C1 segment of cervical spinal cord (tissue), 14 donors: ENCODE results near the gene NEBL.

Experiments
- DNase-seq, 14 donors: peaks; one replicate each; lab custom pipeline; 2025; lab: John Stamatoyannopoulos, UW

NEBL gene

DNA sequence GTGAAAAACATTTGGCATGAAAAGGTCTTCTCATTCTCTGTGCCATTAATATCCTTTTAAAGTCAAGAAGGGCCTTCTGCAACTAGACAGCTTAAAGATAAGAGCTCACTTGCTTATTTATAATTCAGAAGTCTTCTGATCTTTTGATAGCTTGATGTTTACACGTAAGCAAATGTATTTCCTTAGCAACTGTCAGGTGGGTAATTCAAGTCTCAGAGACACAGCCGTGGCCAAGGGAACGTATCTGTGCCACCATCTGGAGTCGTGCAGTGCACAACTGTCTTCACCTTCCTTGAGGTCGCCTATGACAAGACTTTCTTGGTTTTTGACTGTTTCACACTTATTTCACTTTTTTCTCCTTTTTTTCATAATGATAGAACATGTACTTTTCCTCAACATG lies 4.0 kb upstream of the NEBL start:
- no peak for DNase-seq

DNA sequence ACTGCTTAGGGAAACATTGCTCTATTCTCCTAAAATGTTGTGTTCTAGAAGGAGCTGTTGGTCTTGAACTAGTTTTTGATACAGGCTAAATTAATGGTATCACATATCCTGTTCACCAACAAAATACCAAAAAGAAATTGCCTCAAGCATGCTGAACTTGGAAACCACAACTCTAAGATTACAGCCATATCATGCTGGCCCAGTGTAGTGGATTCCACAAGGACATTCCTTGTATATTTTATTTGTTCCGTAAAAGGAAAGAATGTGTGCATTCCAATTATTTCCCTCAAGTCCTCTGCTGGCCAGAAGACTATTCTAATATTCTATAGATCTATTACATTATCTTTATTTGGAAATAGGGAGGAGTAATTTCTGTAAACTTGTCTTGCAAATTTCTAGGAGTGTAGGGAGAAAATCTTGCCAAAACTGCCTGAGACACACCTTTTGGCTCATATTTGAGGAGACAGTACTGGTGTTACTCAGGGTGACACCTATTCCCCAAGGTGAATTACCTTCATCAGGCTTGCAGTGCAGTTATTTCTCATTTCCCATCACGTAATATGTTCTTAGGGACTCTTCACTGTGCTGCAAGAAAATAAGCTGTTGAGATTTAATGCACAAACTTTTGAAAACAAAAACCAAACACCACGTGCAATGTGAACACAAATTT lies 1.9 kb upstream of the NEBL start:
- no peak for DNase-seq

DNA sequence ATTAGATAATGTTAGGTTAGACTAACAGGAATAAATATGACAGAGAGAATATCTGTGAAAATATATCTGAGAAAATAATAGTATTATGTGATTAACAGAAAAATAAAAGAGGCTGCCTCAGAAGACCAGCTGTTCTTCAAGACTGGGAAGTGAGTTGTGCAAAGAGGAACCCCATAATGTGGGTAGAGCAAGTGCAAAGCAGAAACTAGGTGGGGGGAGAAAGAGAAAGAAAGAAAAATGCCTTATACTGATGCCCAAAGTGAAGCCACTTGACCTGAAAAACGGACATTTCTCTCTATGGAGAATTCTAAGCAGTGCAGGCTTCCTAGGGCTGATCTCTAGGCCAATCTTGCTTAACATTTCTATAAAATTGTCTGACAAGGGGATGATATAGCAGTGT lies 3.8 kb downstream of the NEBL start:
- DNase-seq = no peak

DNA sequence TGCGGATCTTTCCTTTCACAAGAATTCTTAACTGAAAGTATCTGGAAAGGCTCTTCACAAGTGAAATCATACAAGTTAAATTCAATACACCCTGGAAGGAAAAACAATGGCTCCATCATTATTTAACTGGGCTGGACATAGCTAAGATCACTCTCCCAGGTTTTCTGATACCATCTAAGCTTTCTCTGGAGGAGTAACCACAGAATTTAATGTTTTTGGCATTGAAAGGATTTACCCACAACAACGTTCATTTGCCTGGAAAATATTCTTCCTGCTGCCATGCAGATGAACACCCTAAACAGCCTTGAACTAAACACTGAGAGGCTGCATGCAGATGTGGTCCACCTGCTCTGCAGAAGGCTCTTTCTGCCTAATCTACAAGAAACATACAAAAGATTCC lies 4.3 kb downstream of the NEBL start:
- DNase-seq = no peak

DNA sequence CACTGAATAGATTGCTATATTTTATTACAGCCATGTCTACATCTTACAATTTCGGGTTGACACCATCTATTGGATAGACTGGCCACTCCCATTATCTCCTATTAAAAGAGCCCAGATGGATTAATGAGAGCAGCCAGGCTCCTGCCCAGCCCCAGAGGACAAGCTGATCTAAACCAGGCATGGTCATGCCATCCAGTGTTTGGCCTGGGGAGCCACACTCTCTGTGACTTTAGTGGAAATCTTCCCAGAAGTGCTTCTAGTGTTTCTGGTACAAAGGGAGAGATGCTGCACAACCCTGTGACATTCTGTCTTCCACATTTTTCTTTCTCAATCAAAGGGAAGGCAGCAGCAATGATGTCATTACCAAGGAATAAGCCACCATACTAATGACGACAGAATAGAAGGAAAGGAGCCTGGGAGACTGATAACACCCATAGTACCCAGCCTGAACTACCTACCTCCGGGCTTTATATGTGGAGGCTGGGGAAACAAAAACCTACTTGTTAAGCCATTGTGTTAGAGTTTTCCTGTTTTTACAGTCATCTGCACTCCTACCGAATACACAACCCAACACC lies 5.0 kb downstream of the NEBL start:
- peak in 2 of 14 donors; percentile 0 to 17 for DNase-seq

DNA sequence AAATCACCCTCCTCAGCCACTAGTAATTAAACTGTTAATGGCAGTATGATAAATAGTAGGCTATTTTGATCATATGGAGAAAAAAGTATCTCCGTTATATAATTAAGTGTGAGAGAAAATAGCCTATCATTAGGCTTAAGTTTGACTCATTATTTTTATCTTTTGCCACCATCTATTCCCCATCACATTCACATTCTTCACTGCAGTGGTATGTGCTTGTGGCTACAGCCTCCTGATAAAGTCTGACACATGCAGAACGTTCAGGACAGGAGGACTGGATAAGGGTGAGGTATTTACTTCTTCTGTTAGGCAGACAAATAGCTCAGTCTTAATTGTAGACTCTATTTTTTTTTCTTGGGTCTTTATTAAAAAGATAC lies 5.8 kb downstream of the NEBL start:
- DNase-seq = no peak

DNA sequence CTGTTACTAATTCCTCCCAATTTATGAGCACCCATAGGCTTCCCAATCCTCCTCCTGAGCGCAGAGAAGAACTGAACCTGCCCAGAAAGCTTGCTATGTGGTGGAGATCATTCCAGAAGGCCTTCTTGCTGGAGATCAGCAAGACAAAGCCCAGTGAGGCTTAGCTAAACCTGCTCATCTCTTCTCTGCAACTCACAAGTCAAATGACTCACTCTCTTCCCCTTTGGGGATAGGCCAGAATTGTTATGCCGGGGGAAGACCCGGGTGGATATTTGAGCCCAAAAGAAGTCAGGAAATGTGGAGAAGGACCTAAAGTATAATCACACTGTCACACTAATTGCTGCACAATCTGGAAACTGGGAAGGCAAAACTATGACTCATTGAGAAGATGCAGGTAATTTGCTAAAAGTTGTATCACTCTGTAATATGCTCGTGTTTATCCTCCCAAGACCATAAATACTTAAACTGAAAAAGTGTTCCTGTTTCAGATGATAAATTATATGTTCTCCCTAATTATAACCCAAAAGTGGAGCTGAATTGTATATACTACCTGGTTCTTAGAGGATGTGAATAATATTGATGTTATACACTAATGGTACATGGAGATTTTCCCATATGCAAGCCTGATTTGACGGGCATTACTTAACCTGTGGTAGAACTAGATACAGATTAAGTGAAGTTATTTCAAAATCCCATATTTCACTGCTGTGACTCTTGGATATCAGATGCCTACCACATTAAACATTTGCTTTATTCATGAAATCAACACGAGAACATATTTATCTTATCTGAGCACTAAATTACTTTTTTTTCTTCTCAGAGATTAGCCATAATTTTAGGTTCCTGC lies 6.4 kb downstream of the NEBL start:
- no peak for DNase-seq

DNA sequence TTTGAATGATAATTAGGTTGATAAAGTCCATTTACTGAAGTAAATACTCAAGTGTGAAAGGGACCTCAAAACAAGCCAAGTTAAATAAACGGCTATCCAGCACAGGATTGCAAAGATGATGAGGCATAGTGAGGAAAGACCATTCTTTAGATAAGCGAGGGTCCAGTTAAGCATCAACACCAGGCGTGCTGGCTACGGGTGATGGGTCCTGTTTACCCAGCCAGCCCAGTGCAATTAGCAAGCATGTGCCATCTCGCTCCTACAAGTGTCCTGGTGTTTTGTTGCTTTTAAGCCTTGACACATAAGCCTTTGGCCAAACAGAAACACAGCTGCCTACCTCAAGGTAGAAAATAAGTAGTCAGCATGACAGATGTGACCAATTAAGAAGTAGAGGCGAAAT lies 7.1 kb downstream of the NEBL start:
- no peak for DNase-seq

DNA sequence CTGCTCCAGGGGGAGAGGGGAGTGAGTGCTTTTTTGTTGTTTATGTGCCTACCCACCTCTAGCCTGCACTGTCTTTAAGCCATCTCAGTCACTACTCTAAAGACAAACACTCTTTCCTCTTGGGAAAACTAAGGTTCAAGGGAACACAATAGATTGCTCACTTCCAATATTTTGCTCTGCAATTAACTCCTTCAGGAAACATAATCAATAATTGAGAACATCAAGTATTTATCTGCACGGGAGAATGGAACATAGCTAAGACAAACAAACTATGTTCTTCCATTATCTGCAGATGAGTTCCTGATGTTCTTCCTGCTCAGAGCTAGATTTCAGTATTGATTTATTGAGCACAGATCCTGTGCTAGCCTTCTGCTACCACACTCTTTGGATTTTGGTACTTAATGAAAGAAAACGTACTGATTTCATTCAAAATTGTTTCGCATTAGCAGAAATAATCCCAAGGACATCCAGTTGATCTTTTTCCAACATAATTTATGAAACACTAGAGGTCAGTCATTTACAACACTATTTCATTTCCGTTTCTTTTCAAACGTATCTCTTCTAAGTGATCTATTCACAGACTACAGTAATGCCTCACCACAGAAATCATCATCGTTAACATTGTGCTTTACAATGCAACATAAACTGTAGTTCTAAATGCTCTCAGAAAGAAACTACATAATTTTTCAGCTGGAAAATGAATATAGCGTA lies 8.3 kb downstream of the NEBL start:
- no peak for DNase-seq

DNA sequence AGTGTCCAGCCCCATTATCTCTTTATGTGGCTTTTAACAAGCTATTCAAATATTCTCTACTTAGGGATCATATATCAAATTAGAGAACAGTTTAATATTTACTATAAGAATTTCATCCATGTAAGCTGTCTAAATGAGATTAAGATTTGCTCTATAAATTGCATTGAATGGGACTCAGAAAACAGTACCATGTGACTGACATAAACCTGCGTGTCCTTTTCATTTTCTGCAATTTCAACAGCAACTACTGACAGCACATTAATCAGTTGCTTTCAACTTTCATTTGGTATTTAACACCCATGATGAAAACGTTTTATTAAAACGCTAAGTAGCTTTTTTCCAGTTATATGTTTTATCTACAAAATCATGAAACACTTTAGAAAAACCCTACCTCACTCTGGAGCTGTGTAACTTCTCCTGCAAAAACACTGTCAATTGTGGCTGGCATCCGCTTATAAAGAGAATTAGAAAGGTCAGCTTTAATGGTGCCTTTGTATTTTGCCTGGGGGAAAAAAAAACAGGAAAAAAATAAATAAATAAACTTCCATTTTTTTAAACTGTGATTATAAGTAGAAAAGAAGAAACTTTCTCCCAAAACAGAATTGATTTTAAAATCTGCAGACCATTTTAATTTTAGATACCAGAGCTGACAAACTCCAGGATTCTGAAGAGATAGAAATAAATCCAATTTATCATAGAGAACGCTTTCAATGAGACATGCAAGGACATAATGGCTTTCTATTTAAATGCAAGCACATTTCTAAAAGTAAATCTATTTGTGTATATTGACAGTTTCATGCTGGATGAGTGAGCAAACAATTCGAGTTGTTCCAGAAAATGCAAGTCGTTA lies 9.2 kb downstream of the NEBL start:
- no peak for DNase-seq

DNA sequence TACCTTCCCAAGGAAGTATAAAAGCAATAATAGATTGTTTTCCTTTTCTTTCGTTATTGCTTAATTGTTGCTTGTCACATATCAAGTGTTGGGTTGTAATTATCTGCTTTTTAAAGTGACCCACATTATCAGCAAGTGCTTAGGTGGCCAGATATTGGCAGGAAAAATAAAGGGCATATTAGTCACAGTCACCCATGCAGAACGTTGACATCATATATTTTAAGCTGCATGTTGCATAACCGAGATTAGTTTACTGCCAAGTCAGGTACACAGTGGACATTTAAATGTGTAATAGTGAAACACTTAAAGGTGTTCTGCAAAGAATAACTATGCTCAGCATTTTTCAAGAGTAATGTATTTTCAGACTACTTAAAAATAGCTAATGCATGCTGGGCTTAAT lies 11.4 kb downstream of the NEBL start:
- peak in 1 of 14 donors; percentile 56 for DNase-seq

DNA sequence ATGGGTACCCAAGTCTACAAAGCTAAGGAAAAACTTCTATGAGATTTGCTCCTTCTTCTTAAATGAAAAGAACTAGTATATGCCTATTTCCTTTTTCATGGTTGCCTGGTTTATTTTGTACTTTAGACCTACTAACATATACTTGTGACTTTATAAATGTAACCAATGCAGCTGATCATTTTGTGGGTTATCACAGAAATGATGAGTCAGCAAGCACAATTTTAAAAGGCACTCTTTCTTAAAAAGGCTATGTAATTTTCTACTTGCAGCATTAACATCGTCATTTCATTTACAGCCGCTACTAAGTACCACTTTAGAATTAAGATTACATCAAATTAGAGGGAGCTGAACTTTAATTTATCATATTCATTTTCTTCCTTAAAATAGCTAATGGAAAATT lies 13.6 kb downstream of the NEBL start:
- no peak for DNase-seq

DNA sequence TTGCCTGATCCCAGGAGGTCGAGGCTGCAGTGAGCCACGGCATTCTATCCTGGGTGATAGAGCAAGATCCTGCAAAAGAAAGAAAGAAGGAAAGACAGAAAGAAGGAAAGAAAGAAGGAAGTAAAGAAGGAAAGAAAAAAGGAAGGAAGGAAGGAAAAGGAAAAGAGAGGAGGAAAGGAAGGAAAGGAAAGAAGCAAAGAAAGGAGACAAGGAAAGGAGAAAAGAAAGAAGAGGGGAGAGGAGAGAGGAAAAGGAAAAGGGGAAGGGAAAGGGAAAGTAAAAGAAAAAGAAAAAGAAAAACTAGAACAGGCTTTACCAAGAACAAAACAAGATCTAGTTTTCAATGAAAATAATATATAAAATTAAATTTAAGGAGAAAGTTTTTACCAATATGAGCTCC lies 15.0 kb downstream of the NEBL start:
- no peak for DNase-seq

DNA sequence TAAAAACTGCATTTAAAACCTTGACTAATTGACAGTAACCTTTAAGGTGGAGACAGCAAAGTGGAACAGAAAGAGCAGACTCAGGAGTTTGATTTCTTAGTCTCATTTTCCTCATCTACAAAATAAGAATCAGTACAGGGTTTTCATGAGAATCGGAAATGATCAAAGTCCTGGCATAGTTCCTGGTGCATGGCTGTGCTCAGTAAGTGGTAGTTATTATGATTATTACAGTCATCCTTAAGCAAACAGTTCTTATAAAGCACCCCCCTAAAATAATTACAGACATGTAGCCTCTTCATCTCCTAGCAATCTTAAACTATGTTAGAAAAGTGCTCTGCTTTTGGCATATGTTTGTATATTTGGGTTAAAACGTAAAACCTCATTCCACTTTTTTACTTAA lies 18.0 kb downstream of the NEBL start:
- DNase-seq = no peak

DNA sequence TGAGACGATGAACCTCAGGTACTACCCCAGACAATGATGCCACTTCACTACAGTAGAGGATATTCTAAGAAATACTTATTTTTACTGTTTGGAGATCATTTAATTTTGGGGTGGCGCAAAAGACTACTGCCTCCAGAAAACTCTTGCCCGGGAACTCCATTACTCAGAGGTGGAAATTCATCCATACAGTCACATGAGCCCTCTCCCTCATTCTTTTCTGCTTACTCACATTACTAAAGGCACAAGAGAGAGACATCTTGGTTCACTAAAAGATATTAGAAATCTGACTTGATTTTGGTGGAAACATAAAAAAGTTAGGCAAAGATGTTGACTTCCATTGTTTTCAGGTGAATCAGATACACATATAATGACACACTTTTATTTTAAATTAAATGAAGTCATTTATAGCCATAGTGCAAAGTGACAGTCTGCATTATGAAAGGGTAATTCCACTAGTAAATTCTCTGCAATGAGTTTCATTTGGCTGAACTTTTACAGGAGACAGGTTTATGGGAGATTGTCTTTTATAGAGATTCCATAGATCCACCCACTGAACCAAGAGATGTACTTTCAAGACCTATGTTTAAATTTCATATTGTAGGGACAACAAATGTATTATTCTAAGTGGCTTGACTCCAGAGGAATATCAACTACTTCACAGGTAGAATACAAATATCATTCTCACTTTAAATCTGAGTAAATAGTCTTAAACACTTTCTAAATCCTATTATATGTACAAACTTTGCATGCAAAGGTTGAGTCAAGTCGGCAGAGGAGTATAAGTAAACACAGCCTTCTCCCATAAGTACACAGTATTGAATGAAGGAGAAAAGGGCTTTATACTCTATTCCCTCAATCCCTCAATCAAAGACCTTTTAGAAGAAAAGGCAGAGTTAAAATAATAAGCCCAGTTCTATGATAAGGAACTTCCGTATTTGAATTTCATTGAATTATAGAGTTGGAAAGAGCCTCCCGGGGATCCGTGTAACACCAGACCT lies 18.8 kb downstream of the NEBL start:
- DNase-seq = no peak

DNA sequence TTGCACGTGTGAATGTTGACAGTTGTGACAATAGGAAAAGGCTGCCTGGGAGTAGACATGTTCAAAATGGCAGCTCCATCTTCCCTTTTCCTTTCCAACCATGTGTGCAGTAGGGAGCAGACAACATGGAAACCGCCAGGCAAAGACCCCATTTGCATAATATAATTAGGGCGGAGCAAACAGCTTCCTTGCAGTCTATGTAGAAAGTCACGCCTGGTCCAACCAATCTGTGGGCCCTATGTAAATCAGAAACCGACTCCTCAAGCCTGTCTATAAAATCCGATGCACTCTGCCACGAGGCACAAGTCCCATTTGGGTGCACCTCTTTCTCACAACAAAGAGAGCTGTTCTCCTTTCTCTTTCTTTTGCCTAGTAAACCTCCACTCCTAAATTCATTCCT lies 19.6 kb downstream of the NEBL start:
- no peak for DNase-seq

DNA sequence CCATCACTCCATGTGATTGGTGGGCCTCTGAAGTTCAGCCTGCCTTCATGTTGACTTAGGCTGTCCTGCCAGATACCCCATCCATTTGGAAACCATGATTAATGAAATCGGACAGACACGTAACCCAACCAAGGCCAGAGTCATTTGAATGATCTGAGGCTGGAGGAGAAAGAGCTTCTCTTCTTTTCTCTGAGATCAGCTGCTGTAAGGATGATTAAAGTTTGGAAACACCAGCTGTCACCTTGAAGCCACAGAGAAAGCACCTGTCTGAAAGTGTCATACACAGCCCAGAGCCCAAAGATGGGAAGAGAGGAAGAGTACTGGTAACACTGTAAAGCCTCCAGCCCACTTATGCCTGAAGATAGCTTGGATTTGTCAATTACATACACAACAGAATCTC lies 22.9 kb downstream of the NEBL start:
- no peak for DNase-seq

DNA sequence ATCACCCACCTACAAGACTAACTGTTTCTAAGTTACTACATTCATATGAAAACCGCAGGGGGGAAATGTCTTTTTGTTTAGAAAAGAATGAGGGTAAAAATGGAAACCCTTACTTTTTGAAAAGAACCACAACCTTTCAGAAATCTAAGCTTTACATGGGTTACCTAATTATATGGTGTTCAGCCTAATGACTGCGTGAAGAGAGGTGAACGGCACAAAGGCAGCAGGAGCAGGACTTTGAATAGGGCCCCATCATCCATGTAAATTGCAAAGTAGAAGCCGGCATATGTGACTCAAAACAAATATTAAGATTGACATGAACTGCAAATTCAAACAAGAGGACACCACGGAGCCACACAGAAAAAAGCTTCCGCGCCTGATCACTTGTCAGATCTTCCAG lies 25.1 kb downstream of the NEBL start:
- DNase-seq = no peak

DNA sequence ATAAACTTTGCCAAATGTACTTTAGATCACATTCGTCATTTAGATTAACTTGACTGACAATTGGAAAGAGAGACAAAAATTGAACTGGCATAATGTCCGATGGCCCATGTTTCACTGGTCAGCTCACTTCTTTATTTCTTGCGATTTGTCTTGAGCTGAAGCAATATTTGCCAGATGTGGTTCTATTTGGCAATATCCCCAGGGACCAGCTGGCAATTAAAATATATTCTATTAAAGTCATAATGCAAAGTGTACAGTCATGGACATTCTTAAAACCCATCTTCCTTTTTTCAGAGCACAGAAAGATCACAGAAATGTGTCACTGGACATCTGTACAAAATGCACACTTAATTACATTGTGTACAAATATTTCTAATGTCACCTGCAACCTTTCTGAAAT lies 26.3 kb downstream of the NEBL start:
- no peak for DNase-seq

DNA sequence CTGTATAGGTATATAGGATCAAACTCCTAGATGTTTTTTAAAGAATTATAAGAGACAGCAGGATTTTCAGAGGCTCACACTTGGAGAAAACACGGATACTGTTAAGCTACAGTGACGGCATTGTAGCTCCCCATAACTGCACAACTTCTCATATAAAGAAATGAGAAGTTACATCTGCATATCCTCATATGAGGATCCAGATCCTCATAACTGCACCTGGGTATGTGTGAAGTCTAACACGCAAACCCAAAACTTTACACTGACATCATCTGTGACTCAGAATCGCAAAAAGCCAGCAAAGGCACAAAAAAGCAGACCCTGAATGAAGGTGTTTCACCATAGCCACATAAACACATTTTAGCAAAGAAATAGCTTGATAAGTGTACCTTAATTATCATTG lies 34.1 kb downstream of the NEBL start:
- no peak for DNase-seq
